NCI-H2171 (cell line): ENCODE results near the gene GAD2.

Experiments
- DNase-seq: peaks from one replicate; lab custom pipeline; 2025; lab: John Stamatoyannopoulos, UW

Gene GAD2

DNA sequence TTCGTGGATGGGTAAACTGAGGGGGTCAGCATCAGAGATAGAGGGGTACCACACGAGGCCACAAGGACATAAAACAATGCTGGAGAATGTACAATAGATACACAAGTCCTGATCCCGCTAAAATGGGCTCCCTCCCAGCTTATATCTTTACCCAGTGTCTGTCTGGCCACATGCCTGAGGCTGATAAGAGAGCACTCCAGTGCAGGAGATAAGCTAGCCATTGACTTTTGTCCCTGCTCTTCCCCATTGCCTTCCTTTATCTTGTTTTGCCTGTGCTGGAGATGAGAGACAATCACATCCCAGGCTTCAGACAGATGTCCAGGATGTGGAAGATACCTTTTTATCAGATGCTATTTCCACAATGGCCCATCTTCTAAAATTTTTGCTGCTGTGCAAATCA is 6.0 kb downstream of the GAD2 start:
- no peak for DNase-seq

DNA sequence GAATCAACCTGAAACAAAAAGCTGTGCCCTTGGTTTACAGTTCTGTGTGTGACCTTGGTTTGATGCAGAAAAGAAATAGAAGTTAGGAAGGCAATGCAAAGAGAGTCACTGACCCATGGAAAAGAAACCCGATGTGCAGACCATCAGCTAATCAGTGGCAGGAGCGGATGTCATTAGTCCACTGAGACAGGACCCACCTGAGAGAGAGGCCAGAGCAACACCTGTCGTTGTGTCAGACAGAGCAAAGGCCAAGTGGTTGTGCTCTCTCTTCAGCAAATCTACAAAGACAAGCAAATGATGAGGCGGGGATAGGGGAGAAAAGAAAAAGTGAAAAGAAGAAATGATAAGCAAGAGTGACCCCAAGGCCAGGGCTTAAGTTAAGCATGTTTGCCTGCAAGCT is 8.7 kb downstream of the GAD2 start:
- DNase-seq, result no peak

DNA sequence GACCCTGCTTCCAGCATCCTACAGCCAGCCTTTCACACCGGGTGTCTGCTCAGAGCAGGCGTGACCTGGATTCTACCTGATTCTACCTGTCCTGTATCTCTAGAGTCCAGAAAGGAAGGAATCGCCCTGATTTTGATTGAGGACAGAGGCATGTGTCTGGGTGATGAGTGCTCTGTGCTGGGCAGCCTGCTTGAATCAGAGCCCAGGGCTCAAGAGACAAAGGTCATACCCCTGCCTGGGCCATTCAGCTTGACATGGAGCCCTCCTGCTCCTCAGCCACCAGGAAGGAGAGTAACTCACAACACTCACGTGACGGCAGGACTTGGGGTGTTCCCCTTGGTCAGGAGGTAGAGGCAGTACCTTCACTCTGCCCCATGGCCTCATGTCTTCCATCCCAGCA is 11.2 kb downstream of the GAD2 start:
- DNase-seq, result no peak

DNA sequence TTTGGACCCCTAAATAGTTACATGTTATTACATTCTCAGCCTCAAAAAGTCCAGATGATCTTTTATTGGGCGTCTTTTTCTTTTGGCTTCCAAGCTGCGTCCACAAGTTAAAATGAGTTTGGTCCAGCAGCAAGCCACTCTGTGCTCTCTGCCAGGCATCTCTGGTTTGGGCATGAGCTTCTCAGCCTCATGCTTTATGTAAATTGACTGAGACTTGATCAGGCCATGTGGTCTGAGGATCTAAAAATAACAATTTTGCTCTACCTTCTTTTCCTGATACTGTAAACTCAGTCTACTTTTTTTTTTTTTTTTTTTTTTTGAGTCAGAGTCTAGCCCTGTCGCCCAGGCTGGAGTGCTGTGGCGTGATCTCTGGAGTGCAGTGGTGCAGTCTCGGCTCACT is 15.6 kb downstream of the GAD2 start:
- no peak for DNase-seq

DNA sequence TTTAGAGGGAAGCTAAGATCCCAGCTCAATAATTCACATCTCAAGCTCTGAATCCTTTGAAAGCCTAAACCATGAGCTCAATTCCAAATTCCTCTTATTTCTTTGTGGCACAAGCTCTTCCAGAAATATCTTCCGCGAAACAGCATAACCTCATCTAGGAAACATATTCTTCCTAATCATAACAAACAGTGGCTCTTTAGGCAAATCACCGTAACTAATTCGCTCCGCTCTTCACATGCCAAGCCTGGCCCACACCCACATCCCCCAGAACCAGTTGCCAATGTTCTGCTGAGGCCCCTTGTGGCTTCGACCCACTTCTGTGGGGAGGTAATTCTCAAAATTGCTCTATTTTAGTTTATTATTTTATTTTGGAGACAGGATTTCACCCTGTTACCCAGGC is 19.2 kb downstream of the GAD2 start:
- no peak for DNase-seq

DNA sequence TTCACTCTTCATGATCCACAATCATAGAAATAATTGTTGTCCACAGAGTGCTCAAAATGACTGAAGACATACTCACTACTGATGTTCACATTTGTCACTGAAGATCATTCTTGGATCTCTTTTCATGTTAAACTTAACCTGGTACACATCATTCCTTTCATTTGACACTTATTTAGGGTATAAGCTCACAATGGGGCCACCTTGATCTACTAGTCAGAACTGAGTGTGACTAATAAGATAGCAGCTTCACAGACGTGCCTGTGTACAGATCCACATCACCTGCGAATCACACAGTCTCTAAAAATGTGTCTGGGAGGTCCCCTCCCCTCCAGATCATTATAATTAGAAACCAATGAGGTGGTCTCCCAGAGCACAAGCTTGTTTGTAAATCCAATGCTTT is 21.8 kb downstream of the GAD2 start:
- DNase-seq, result no peak

DNA sequence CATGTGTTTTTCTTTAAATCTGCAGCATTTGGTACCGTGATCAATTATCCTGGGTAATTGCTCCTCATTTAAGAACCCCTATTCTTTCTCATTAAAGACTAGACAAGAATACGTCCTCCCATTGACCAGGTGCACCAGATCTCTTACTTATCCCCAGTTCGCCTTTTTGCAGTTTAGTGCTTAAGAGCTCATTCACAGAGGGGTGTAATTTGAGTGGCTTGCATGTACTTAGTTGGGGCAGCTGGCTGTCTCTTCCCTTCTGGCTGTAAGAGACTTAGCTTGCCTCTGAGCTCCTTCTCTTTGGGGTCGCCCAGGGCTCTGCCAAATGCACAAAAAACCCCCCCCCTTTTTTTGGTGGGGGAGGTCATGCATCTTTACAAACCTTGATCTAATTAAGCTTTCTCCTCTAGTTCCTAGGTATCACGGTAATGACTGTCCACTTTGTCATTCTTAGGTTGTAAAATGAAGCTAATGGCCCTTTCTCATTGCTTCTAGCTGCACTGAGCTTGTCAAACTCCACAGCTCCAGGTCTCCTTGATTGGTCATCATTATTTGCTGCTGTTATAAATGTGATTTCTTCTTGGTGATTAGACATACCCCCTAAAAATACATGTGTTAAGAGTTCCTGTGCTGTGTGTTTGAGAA is 26.3 kb downstream of the GAD2 start:
- no peak for DNase-seq

DNA sequence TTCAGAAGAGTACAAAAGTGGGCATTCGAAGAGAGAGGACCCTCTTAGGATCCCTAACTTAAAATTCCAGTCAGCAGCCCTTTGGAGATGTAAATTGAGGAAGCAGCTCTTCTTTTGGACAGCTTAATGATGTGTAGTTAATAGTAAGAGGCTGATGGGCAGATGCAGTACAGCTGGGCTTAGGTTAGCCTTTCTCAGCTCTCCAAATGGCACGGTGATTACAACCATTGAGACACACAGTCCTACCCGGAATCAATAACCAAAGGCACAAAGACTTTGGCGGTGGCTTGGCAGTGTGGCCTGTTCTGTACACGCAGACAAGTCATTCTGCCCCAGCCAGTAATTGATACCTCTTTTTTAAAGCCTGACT is 26.8 kb downstream of the GAD2 start:
- DNase-seq, result no peak

DNA sequence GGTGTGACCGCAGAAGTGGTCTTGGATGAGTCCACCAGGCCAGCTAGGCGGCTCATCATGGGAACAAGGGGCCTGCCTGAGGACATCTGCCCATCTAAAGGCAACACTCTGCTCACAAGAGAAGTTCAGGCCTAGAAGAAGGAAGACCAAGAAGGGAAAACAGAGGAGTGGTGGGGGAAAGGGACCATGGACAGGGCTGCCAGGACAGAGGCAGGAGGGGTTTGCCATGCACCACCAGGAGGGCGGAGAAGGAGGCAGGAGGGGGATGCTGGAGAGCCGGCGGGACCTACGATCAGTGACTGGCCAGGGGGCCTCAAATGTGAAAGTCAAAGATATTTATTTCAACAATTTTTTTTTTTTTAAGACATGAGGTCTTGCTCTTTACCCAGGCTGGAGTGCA is 33.1 kb downstream of the GAD2 start:
- no peak for DNase-seq

DNA sequence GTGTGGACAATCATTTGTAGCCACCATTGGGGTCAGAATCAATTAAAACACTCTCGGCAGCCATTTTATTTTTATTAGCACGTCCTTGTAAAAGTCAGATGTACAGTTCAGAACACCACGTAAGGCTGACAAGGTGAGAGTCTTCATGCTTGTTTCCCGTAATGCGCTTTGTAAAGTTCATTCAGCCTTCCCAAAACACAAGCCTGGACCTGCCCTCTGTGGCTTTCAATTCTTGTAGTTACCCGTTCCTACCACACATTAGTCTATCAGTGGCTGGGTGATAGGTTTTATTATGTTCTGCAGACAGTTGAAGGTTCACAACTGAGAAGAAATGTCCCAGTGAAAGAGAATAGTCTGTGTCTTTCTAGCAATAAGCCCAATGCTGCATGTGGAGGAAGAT is 35.4 kb downstream of the GAD2 start:
- DNase-seq, result no peak

DNA sequence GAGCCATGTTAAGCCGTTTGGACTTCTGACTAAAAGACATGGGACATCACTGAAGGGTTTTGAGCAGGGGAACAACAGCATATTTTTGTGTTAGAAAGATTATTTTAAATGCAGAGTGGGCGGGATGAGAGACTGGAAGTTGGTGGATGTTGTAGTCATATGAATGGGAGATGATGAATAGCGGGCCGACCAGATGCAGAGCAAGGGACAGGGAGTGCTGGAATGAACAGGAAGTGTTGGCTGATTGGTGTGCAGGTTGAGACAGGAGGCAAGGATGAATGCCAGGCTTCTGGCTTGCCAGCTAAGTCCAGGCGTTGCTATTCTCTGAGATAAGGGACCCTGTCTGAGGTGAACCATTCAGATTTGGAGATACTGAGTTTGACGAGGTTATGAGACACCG is 38.0 kb downstream of the GAD2 start:
- no peak for DNase-seq

DNA sequence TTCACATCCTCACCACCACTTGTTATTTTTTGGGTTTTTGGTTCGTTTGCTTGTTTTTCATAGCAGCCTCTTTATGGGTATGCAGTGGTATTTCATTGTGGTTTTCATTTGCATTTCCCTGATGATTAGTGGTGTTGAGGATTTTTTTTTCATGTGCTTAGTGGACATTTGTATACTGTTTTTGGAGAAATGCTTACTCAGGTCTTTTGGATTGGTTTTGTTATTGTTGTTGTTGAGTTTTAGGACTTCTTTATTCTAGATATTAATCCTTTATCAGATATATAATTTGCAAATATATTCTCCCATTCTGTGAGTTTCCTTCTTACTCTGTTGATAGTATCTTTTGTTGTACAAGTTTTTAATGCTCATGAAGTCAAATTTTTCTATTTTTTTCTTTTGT is 42.8 kb downstream of the GAD2 start:
- no peak for DNase-seq

DNA sequence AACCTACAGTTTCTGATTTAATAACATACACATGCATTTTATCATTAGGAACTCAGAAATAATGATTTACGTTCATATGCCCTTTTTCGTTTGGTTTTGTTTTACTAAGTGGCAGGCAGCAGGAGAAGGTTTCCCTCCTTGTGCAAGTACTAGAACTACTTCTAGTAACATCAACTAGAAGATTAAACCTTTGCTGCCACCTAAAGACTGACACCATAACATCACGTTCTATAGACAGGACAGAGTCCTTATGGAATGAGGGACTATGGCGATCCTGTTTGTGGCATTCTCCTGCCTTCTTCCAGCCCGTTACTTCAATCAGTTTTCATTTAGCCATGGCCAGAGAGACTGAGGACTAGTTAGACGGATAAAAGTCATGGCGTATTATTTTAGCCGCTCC is 53.2 kb downstream of the GAD2 start:
- no peak for DNase-seq

DNA sequence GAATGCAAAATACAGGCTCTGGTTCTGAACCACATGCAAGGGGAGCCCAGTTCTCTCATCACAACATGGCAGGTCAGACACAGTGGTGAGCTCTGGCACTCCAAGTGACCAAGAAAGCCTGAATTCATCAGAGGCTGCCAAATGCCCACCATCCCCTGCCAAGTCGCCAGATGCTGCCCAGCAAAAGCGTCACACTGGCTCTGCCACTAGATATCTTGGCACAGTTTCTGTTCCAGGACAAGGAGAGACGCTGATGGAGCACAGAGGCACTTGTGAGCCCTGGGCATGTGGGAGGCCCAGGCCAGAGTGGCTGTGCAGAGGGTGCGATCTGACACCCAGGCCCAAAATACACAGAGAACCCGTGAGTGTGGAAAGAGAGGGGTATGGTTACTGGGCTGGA is 57.8 kb downstream of the GAD2 start:
- no peak for DNase-seq

DNA sequence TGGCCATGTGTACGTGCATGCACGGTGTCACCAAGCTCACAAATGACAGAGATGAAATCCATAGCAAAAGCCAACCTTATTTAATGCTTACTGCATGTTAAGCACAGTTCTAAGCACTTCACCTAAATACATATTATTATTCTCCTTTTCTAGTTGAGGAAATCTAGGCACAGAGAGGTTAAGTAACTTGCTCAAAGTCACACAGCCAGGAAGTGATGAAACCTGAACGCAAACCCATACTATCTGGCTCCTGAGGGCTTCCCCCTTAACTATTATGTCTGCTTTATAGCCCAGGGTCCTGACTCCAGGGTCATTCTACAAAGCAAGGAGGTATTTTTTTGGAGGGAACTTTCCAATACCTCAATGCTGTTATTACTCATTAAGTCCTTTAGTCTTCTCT is 61.7 kb downstream of the GAD2 start:
- DNase-seq, result no peak

DNA sequence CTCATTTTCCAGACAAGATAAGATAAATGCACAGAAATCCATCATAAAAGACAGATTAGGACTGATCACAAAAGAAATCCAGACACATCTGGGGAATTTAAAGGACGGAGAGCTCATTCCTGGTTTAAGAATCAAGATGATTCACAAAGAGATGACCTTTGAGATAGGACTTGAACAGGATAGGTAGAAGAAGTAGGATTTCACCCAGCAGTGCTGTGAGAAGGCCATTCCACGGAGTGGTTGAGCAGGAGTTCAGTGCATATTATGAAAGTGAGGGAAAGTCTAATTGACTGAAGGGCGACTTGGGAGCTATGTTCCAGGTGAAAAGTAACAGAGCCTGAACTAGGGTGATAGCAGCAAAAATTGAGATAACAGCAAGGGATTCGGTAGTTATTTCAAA is 73.7 kb downstream of the GAD2 start:
- no peak for DNase-seq

DNA sequence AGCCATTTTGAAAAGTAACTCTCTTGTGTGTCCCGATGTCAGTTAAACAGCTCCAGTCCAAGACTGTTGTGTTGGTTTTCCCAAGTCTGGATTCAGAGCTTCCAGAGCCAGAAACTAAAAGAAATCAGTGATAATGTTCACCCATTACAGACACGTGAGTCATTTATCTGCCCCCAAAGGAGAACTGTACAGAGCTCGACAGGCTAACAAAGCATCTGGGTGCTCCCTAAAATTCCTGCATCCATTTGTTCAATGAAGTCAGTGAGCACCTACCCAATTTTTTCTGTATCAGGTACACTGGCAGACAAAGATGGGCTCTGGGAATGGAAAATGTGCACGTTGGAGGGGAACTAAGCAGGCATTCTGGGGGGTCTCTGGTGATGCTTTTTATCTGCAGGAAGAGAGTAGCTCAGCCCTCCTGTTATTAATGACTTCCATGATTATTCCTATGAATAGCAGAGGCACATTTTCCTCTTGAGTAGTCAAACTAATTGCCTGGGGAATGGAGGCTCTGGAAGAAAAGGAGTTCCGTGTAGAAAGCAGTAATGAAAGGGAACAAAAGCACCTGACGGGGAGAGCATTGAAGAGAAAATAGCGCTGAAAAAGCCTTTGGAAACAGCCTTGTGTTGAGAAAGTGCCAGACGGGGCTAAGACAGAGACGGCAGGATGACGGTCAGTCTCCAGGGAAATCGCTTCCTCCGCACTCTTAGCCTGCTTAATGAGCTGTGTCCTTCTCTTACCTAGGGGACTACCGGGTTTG is 75.3 kb downstream of the GAD2 start:
- no peak for DNase-seq

DNA sequence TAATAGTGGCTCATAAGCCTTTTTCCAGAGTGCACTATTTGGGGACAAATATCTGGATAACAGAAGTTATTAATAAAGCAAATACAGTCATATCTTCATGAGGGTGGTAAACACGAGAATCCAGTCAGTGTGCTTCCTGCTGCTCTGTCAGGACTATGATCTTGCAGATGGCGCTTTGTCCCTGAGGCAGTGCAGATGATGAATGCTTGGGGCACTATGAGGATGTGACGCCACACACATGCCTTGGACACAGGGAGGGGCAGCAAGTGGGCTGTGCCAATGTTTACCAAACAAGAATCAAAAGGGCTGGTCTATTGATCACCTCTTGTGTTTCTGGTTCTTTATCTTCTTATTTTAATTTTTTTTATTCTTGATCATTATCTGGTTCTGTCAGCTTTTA is 79.8 kb downstream of the GAD2 start:
- no peak for DNase-seq

DNA sequence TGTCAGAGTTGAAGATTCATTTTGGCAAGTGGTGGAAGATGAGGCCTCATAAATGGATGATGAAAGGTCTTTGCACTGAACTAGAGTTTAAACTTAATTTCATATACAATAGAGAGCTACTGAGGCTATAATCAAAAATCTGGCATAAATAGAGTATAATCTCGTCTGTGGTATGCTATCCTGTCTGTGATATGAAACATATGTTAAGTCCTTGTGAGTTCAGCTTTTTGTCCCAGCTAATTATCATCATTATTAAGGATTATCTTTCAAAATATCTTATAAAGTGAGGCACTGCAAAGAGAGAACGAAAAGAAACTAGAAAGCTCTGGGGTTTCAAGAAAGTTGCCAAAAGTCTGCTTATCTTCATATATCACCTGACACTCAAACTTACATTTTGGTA is 83.4 kb downstream of the GAD2 start:
- no peak for DNase-seq

DNA sequence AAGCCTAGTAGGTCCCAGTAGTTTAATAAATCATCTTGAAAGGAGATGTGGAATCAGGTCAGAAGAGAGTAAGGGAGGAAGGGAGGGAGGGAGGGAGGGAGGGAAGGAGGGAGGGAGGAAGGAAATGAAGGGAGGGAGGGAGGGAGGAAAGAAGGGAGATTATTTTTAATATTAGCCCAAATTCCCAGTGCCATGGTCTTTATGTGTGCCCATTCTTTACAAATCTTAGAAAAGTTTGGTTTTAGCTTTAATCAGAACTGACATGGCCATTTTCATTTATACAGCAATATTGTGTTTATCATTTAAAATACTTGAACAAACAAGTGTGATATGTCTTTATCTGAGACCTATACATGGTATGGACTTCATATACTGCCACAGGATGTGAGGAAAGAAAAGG is 86.8 kb downstream of the GAD2 start:
- no peak for DNase-seq

DNA sequence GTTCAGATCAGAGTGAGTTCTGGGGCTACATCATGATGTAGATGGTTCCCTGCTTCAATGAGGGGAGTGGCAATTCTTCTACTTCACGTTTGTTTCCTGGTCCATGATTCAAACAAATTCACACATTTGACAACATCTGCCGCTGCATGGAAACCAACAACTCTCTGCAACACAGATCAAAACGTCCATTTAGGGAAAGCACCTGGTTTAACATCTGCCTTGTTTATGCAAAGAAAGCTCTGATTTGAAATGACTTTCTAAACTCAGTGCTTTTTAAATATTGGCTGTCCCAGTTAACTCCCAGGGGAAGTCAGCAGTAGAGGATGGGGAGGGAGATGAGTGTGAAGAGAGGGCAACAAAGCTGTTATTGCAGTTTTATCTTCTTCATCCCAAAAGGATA is 93.8 kb downstream of the GAD2 start:
- no peak for DNase-seq

DNA sequence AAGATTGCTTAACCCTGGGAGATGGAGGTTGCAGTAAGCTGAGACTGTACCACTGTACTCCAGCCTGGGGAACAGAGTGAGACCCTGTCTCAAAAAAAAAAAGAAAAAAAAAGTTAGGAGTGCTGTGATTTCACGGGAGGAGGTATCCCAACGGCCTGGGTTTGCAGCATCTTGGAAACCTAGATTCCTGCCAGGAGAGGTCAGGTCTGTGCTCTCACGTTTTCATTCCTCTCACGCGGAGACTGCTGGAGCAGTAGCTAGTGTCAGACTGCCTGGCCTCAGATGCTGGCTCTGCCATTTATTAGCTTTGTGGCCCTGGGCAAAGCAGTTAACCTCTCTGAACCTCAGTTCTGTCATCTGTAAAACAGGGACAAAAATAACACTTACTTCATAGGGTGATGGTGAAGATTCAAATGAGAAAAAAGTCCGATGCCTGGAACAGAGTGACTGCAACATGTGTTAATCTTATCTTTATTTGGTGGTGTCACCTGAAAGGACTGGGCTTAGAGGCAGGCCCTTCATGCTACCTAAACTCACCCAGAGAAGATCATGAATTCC is 94.9 kb downstream of the GAD2 start:
- DNase-seq, result no peak

DNA sequence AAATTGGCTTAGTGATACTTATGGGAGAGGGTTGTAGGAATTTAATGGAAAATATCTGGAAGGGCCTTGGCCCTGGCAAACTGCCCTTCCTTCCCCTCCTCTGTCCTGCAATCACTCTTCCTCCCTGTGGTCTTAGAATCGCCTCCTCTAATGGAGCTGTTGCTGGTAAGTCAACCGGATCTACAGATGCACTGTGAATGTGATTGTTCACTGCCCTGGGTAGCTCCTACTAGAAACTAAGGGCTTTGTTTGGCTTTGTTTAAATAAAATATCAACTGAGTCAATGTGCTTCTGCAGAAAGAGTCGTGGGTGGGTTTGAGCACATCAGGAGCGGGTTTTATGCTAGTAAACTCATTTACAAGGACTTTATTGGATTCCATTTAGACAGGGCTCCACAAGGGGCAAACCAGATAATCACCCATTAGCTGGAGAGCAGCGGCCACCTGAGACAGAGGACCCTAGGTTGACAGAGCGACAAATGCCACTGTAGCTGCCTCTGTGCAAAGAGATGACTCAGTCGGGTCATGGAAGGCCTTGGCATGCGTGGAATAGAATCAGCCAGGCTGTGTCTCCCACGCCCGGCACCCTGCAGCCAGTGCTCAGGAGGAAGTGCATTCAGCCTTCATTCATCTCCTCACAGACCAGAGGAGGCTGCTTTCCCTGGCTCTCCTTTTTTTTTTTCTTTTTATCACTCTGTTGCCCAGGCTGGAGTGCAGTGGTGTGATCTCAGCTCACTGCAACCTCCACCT is 97.9 kb downstream of the GAD2 start:
- DNase-seq, result no peak
